Subcutaneous adipose tissue (tissue), 4 donors: Measurements from ENCODE around the gene DHDH. TPM values are rescaled to one million over a fixed set of nuclear protein-coding genes. Genes with fewer than 3 reads are reported as not detected.

Source experiments
- total RNA-seq, 4 donors: library from RNA; depleted of rRNA; stranded (reverse); fragments of >200 nt; gene quantifications; one replicate each; pipeline ENCODE4 v1.1.0, GENCODE V29; 2016
- TF ChIP-seq, protein P1 (sequence below): fragments of 450-650 bp; IDR thresholded peaks from one replicate; pipeline ENCODE4 v1.5.1; 2016; ENCODE audit warnings: low read depth, mild to moderate bottlenecking, control low read depth, antibody characterized with exemption, moderate library complexity

Gene DHDH
- 1 to 10 TPM in 1 of 4 donors, not detected in 3; 1.1 TPM for total RNA-seq

- TF ChIP-seq, protein P1, sequence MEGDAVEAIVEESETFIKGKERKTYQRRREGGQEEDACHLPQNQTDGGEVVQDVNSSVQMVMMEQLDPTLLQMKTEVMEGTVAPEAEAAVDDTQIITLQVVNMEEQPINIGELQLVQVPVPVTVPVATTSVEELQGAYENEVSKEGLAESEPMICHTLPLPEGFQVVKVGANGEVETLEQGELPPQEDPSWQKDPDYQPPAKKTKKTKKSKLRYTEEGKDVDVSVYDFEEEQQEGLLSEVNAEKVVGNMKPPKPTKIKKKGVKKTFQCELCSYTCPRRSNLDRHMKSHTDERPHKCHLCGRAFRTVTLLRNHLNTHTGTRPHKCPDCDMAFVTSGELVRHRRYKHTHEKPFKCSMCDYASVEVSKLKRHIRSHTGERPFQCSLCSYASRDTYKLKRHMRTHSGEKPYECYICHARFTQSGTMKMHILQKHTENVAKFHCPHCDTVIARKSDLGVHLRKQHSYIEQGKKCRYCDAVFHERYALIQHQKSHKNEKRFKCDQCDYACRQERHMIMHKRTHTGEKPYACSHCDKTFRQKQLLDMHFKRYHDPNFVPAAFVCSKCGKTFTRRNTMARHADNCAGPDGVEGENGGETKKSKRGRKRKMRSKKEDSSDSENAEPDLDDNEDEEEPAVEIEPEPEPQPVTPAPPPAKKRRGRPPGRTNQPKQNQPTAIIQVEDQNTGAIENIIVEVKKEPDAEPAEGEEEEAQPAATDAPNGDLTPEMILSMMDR, result no peak
Observed at GRCh38 chr19:48933382-48933932, at the start of gene DHDH. Gene DHDH (plus strand): TSS chr19:48933699. CDS start chr19:48933722, 23 bp downstream.

DNA sequence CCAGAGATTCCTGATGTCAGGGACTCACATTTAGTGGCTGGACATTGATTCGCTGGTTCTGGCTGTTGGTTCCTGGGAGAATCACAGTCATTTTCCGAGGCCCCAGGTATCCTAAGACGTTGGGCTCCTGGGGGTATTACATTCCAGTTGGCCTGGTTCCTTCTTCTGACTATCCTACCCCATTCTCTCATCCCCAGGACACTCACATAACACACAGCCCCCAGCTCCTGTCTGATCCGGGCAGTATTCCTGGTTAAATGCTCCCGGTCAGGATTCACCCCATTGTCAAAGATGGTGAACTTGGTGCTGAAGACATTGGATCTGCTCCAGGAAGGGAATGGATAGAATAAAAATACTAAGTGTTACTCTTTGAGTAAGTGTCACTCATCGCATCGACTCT is 49.8 kb upstream of the DHDH start:
- TF ChIP-seq, protein P1, result no peak

GRCh38 chr19:48887861-48888612 is 45.5 kb upstream of the DHDH start:
- TF ChIP-seq, protein P1, result no peak

DNA sequence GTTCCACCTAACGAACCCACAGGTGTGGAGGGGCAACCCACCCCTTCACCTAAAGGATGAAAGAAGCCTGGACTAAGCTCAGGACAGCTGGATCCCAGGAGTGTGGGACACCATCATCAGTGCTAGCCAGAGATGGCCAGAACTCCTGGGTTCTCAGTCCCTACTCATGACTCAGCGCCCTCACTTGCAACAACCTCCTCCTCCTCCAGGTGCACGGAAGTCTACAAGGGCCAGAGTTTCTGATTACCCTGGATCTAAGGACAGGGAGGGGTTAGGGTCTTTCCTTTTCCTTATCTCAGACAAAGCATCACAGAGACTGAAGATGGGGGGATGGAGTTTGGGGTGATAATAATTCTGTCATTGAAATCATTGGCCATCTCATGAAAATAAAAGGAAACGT is 42.9 kb upstream of the DHDH start:
- TF ChIP-seq, protein P1, result no peak

DNA sequence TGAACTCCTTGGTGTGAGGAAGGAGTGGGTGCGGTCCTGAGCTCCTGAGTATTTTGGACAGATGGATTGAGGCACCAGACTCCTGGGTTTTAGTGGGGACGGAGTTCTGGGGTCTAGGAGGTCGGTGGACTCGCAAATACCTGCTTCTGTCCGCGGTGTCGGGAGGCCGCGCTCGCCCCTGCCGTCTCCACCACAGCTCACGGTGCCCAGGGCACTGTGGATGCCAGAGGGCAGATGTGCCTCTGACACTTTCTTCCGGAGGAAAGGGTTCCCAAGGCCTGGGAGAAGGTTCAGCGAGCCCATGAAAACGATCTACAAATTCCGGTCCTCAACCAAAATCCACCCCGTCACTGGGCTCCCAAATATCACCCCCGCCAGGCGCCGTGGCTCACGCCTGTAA is 38.3 kb upstream of the DHDH start:
- TF ChIP-seq, protein P1, result no peak

GRCh38 chr19:48896191-48896720 is 37.2 kb upstream of the DHDH start:
- TF ChIP-seq, protein P1, result no peak

DNA sequence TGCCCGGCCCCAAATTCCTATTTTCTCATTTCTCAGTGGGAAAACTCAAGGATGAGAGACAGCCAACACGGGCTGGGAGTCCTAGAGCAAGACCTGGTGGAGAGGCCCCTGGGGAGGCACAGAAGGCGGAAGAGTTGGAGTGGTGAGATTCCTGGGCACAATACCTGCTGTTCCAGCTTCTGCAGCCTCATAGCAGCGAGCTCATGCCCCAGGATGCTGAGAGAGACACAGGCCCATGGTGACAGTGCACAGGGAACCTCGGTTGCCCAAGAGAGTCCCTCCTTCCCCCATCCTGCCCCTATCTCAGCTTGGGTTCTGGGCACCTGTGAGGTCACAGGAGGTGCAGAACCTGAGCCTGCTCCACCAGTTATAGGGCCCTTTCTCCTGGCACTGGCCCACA is 36.3 kb upstream of the DHDH start:
- TF ChIP-seq, protein P1, result no peak
